GM18498 (cell line): ENCODE measurements around the gene STX4.
"Not testable (repeated sequence)": the region's sequence is repeated elsewhere in the genome, so short reads cannot be mapped to it uniquely, and the experiment has no call there.

Experiments used
- ATAC-seq: cut with Tn5 transposase; IDR thresholded peaks from one replicate; pipeline ENCODE4 v1.9.1; 2021; ENCODE audit warnings: mild to moderate bottlenecking, moderate library complexity; ENCODE audit not compliant: unreplicated experiment

The STX4 gene

DNA sequence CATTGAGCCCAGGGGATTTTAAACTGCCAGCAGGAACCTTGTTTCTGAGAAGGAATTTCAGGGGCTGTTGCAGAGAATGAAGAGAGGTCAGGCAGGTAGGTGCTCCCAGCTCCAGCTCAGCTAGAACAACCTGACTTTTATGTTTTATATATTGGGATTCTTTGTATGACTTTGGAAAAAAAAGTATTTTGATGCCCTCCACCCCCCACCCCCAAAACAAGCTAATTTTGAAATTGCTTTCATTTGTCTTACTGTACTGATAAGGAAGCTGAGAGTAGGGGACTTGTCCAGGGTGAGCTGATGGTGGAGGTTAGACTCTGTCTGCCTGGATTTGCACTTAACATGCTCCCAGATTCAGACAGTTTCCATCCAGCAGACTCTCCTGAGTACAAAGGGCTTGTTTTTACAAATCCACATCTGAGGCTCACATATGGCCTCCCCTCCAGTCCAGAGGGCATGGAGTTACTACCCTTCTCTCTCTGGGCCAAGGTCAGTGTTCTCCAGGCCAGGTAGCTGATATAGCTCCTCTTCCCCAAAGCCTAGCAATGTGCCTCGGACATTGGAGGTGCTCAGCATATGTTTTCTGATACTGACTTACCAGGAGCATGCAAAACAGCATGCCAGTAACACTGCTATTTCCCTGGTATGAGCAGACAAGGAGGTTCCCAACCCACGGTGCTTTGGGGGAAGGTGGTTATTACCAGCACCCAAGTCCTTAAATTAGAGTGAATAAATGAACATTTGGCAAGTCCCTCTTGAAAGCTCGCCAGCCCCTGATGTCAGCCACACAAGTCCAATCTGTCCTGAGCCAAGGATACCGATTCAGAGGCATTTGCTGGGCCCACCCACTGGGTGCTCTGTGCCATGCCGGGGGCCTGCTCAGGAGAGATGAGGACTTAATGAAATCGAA lies 34.3 kb upstream of the STX4 start:
- no peak for ATAC-seq

DNA sequence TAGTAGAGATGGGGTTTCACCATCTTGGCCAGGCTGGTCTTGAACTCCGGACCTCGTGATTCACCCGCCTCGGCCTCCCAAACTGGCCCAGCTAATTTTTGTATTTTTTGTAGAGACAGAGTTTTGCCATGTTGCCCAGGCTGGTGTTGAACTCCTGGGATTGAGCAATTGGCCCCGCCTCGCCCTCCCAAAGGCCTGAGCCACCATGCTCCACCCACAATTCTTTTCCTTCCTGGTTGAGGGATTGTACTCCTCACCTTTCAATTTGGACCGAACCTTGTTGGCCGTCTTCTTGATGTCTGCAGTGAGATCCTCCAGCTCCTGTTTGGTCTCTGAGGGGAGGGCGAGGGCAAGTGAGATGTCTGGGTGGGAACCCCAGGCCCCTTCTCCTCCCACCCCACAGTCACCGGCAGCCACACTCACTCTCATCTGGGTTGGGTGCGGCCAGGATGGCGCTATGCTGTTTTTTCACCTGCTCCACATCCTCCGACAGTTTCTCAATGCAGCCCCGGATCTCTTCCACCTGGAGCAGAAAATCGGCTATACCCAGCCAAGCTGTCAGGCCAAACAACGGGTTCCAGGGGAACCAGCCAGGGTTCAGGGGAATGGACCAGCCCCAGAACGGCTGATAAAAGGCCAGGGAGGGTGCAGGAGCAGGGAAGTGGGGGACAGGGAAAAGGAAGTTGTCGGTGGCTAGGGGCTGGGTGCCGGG lies 32.5 kb upstream of the STX4 start:
- no peak for ATAC-seq

DNA sequence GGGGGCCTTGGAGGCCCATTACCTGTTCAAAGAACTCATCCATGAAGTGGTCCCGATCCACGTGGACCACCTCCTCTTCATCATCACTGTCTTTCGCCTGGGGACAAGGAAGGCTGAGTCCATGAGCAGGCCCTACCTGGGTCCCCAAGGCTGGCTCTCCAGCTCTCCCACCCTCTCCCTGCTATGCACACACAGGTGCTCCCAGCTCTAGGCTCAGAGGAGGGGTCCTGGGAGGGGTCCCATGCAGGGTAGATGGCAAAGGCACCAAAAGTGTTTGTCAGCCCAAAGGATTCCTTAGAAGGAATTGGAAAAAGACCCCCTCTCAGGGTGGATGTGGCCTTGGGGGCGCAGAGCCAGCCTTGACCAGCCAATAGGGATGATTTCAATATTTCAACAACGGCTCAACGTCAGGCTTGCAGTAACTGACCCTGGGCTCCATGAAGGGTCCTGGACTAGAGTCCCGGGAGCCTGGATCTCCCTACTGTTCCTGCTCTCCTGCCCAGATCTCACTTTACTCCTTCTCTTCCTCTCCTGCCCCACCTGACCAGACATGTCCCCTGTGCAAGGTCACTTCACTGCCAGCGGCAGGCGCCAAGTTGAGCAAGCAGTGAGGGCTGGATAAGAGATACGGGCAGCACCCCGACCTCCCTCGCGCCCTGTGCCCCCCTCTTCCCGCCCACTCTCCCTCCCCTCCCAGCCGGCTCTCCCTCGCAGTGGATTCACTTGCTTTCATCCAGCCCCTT lies 31.7 kb upstream of the STX4 start:
- ATAC-seq, result no peak

DNA sequence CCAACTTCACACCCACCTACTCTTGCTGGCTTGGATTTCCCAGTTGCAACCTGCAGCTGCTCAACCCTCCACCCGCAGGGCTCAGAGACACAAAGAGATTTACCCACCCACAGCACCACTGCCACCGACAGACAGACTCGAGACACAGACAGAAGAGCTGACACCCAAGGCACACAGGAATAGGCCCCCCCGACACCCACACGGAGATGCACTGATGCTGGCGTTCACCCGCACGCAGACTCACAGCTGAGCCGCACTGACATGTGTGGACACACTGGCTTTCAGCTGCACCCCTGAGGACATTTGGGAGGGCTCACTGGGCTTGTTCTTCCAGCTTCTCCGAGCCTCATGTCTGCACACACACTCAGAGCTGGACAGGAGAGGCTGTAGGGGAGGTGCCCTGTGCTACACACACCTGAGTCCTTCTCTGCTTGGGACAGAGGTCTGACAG lies 31.1 kb upstream of the STX4 start:
- ATAC-seq, result no peak

DNA sequence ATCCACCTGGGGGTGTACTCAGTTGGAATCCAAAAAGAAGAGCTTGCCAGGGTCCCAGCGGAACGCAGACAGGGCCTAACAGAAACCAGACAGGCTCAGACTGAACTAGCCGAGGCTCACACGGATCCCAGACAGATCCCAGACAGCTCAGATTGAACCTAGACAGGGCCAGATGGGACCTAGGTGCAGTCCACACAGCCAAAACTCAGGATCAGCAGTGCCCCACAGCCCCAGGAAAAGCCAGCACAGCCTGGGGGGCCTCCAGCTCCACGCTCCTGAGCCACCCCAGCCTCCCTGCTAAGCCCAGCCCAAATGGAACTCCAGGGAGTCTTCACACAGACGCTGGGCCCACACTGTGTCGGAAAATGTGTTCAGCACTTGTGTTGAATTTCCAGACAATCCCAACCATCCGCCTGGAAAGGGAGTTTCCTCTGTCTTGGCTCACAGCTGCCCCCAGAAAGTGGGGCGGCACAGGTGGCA lies 30.5 kb upstream of the STX4 start:
- ATAC-seq, result no peak

DNA sequence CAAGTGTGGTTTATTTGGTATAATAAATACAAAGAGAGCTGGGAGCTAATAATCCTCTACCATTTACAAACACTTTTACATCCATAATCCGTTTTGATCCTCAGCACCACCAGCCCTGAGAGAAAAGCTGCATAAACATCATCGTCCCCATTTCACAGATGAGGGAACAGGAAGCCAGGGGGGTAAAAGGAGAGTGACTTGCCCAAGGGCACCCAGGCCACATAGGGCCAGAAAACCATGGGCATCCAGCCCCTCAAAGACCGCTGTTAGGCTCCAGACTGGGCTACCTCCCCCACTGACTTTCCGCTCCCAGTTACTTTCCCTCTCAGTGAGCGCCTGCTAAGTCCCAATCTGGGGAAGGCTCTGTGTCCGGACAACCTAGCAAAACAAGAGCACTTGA lies 29.6 kb upstream of the STX4 start:
- no peak for ATAC-seq

DNA sequence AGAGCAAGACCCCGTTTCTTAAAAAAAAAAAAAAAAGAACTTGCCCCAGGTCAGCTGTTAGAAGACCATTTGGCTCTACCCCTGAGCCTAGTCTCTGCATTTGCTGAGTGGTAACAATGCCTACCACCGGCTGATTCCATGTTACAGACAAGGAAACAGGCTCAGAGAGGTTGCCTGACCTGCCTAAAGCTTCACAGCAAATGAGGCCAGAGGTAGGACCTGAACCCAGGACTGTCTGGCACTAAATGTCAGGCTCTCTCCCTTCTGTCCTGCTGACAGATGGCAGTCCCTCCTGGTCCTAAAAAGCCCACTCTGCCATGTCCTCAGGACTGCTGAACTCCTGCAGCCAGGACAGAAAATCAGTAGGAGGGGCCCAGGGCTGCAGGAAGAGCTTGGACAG lies 28.7 kb upstream of the STX4 start:
- ATAC-seq, result no peak

DNA sequence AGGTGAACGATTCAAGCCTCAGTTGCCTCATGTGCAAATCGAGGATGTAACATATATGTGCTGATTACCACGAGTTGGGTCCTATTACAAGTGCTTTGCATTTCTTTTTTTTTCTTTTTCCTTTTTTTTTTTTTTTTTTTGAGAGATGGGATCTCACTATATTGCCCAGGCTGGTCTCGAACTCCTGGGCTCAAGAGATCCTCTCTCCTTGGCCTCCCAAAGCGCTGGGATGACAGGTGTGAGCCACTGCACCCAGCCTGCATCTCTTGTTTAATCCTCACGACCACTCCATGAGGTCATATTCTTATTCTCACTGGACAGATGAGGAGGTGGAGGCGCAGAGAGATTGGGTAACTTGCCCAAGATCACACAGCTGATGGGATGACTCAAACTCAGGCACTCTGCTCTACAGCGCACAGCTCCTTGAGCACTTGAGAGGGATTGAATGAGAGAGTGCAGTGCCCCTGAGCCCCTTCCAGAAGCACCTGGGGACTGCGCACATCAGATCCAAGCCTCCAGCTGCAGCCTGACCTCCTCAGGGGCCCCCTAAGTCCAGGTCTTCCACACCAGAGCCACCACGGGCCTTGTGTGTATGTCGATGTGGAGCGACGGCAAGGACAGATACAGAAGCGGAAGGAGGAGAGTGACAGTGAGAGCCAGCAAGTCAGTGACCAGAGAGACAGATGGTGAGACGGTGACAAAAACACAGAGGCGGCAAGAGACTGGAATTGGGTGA lies 27.8 kb upstream of the STX4 start:
- ATAC-seq, result no peak

DNA sequence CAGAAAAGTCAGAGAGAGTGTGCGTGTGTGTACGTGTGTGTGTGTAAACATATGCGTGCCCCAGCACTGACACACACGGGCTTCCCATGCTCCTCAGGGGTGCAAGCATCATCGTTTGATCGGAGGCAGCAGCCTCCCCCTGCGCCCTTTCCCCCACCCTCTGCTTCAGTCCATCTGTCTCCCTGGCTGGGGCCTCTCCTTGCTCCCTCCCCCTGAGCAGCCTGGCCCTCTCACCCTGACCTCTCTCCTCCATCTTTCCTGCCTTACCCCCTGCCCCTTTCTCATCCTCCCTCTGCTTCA lies 27.3 kb upstream of the STX4 start:
- ATAC-seq, result no peak

DNA sequence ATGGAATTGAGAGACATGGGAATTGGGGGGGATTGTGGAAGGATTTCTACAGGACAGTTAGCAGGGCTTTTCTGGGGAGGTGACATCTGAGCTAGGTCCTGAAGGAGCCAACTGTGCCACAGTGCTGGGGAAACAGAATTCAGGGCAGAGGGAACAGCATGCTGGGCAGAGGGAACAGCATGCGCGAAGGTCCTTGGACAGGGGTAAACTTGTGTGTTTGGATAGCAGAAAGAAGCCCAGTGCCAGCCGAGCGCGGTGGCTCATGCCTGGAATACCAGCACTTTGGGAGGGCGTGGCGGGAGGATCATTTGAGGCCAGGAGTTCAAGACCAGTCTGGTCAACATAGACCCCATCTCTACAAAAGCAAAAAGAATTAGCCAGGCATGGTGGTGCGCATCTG lies 26.8 kb upstream of the STX4 start:
- no peak for ATAC-seq

DNA sequence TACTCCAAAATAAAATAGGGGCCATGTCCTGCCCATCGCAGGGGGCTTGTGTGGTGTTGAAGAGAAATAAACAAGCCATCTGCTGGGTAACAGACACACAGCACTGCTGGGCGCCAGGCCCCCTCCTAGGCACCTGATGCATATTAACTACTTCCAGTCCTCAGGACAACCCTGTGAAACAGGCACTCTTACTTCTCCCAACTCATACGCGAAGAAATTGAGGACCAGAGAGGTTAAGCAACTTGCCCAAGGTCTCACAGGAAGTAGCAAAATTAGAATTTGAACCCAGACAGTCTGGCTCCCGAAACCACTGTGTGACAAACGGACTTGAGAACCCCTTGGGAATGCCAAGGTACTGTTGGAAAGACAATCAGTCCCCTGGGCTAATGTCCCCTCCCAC lies 25.7 kb upstream of the STX4 start:
- ATAC-seq, result no peak

DNA sequence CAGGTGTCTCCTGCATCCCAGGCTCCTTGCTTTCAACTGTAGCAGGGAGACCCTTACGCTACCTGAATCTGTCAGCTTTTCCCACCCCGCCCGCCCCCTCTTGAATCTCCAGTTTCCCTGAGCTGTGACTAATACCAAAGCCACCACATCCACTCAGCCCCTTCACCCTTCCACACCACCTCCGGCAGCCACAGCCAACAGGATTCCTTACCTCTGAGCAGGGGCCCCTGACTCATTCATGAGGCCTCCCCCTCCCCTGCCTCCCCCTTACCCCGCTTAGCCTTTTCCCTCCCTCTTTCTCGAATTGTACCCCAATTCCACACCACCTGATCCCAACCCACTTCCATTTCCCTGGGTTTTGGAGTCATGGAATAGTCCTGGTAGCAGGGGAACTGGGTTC lies 25.2 kb upstream of the STX4 start:
- ATAC-seq, result no peak

DNA sequence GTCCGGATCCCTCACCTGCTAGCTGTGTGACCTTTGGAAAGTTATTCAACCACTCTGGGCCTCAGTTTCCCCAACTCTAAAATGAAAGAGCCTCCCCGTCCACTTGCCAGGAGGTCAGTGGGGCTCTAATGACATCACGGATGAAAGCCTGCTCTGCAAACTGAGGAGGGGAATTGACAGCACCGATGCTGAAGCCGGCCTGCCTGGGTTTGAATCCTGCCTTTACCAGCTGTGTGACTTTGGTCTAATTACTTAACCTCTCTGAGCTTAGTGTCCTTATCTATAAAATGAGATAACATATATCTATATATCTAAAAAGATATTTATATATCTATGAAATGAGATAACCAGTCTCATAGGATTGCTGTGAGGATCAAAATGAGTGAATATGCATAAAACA lies 24.8 kb upstream of the STX4 start:
- no peak for ATAC-seq

DNA sequence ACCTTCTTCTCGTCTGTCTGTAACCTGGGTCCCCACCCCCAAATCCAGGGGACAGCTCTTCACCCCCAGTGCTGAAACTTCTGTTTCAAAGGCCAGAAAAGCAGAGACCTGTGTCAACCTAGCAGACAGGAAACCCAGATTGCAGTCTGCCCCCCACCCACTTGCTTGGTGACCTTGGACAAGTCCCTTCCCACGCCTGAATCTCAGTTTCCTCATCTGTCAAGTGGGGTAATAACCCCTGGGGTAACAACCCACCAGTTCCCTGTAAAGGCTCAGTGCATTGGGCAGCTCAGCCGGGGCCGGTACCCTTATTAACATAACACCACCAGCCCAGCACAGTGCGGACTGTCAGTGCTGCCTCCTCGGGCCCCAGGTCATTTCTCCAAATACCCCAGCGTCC lies 24.2 kb upstream of the STX4 start:
- ATAC-seq, result no peak

DNA sequence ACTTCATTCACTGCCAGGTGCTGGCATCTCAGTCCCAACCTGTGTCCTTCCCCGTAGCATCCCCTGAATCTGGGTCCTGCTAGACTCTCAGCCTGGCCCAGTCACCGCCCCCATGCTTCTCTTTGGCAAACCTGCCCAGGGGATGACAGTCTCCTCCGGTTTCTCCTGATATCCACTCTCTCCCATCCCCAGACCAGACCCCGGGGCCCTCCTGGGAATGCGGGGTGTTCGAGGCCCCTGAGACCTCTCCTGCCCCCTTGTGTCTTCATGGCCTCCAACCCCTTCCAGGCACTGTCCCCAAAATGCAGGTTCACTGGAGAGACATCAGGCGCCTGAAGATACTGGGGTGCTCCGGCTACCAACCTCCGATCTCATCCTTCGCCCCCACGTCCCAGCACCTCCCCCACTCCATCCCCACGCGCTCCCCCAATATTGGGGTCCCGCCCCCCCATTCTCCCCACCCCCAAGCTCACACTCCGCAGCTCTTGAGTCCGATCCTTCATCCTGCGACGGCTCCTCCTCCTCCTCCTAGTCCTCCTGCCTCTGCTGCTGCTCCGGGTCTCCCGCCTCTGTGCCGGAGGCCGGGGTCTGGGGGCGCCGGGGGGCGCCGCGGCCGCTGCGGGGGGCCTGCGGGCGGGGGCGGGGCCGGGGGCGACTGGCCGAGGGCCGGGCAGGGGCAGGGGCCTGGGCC lies 23.3 kb upstream of the STX4 start:
- no peak for ATAC-seq

DNA sequence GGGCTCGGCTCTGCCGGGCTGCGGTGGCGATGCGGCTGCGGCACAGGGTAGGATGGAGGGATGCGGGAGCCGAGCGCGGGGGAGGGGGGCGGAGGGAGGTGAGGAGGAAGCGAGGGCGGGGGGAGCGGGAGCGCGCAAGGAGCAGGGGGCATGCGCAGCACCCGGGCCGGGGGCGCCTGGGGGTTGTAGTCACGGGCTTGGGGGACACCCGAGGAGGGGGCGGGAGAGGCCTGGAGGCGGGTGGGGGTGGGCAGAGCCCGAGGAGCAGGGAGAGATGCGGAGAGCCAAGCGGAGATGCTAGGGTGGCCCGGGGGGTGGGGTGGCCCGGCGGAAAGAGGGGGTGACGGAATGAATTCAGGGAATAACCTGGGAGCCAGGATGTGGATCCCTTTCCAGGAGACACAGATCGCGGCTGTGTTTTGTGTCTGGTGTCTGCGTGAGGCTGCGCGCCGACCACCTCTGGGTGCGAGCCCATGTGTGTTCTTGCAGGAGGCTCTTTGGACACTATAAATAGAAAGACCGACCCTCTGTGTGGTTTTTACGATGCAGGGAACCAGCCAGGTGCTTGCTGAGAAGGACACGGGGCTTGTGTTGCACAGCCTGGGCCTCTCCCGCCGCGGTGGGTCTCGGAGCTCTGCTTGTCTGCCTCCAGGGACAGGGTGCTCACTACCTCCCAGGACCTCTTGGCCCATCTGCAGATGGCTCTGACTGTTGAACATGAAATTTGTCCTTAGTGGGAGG lies 22.6 kb upstream of the STX4 start, which contains the start of gene STX1B:
Gene STX1B (minus strand): TSS at position 54 of the 741 bp plus-strand sequence. CDS start 242 bp downstream, outside the sequence.
- no peak for ATAC-seq

DNA sequence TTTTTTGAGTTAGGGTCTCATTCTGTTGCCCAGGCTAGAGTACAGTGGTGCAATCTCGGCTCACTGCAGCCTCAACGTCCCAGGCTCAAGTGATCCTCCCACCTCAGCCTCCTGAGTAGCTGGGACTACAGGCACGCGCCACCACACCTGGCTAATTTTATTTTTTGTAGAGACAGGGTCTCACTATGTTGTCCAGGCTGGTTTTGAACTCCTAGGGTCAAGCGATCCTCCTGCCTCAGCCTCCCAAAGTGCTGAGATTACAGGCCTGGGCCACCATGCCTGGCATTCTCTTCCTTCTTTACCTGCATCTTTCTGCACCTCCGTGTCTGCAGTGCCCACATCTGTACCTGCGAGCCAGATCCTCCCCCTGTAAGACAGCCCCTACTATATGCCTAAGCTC lies 21.5 kb upstream of the STX4 start:
- not testable (repeated sequence) for ATAC-seq

DNA sequence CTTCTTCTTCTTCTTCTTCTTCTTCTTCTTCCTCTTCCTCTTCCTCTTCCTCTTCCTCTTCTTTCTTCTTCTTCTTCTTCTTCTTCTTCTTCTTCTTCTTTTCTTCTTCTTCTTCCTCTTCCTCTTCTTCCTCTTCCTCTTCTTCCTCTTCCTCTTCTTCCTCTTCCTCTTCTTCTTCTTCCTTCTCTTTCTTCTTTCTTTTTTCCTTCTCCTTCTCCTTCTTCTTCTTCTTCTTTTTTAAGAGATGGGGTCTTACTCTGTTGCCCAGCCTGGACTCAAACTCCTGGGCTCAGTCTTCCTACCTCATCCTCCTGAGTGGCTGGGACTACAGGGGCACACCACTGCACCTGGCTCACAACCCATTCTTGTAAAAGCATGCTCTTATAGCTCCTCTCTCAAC lies 20.1 kb upstream of the STX4 start:
- ATAC-seq, result not testable (repeated sequence)

DNA sequence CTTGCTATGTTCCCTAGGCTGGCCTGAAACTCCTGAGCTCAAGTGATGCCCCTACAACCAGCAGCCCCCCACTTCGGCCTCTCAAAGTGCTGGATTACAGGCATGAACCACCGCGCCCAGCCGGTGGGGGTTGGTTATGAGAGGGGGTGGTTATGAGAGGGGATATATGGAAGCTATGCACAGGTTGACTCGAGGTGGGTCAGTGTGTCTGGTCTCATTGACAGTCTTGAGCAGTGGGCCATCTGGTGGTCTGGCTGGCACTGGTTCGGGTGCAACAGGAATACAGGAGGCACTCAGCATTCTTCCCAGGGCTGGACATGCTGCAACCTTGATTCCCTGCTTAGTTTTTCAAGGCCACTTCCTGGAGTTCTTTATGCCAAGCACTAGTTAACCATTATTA lies 17.3 kb upstream of the STX4 start:
- ATAC-seq, result no peak

DNA sequence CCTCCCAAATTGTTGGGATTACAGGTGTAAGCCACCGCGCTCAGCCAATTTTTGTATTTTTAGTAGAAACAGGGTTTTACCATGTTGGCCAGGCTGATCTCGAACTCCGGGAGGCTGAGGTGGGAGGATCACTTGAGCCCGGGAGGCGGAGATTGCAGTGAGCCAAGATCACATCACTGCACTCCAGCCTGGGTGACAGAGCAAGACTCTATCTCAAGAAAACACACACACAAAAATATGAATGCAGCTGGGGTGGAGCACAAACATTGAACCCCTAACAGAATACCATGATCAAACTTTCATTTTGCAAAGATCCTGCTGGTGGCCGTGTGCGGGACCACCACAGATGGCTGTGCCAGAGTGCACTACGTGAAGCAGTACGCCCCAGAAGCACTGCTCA lies 15.6 kb upstream of the STX4 start:
- ATAC-seq, result not testable (repeated sequence)
